DMS114 treated with DMSO at 0.1 percent for 48 hours (cell line): ENCODE measurements around the gene DGKB.

ENCODE experiments used
- DNase-seq: peaks from one replicate; lab custom pipeline; 2025; ENCODE audit not compliant: unreplicated experiment; lab: John Stamatoyannopoulos, UW

Gene DGKB

DNA sequence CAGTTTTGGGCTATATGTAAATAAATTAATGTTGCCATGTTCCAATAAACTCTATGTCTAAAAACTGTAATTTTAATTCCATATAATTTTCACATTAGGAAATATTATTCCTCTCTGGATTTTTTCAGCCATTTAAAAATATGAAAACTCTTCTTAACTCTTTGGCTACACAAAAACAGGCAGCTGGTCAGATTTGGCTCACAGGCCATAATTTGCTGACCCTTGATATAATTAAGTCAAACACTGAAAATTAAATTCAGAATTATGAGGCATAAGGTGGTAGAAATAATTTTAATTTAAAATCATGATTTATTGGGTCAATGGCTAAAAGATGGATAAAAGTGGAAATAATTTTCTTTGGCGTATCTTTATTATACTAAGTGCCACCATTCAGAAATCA, 746.1 kb downstream of the DGKB start:
- no peak for DNase-seq

- no peak for DNase-seq
Observed at GRCh38 chr7:14148974-14149373, 753.6 kb downstream of the DGKB start.

DNA sequence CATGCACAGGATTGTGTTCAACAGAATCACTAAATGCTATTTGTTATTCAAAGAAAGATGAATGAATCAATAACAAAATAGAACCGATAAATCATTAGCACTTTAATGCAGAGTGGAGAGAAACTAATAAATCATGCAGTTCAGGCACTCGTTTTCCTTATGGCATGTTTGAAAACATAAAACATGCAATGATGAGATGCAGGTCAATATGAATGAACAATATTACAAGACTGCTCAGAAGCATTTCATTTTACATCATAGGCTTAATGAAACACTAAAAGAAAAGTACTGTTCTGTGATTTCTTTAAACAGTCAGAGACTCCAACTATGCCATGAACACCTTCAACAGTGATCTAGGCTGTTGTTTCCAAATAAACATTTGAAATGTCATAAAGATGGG, 755.0 kb downstream of the DGKB start:
- DNase-seq: no peak

GRCh38 chr7:14144538-14144937, 758.0 kb downstream of the DGKB start:
- DNase-seq: no peak

DNA sequence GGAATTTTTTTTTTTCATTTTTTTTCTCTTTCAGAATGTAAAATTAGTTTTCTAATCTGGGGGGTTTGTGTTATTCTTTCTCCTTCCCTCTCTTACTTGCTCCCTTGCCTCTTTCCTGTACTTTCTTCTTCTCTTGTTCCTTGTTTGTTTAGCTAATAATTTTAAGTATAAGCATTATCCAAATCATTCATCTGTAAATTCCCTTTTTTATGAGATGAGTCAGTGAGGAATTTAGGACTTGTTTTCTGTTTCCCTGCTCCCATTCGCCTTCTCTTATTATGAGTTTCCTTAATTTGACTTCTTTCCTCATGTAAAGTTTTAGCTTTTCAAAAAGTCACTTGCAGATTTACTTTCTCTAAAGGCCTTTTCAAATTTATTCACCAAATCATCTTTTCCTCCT, 758.4 kb downstream of the DGKB start:
- no peak for DNase-seq

- no peak for DNase-seq
Observed at GRCh38 chr7:14137676-14138075, 764.9 kb downstream of the DGKB start.

DNA sequence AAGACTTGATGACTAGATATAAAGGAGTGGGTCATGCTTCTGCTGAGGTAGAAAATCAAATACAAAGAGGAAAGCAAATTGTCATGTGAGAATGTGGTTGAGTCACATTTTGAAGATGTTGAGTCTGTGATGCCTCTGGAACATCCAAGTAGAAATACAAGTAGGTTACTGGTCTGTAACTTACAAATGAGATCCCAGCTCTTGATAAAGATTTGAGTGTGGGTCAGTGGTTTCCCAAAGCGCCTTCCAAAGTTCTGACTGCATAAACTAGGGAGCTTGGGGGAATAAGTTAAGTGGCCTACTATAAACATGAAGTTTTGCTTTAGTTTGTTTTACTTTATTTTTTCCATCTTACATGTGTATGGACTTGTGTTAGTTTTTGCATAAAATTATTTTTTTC, 768.8 kb downstream of the DGKB start:
- no peak for DNase-seq

- no peak for DNase-seq
Observed at GRCh38 chr7:14125998-14126397, 776.6 kb downstream of the DGKB start.

DNA sequence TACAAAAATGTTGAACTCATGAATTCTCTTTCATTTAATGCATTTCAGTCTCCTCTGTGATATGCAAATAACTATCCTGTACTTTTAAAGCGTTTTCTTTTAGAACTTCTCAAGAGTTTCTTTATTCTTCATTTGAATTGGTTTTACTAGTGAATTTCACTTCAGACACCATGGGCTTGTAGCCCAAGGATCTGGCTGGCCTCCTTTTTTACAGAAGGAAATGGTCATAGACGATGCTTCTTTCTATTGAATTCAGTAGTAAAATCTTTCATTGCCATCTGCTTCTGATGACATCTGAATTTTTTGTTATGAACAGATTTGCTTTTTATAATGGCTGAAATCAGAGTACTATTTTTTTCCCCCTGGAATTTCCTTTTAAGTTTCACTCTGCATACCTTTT, 777.8 kb downstream of the DGKB start:
- no peak for DNase-seq

GRCh38 chr7:14123923-14124322, 778.6 kb downstream of the DGKB start:
- no peak for DNase-seq

GRCh38 chr7:14115701-14116100, 786.9 kb downstream of the DGKB start:
- no peak for DNase-seq

DNA sequence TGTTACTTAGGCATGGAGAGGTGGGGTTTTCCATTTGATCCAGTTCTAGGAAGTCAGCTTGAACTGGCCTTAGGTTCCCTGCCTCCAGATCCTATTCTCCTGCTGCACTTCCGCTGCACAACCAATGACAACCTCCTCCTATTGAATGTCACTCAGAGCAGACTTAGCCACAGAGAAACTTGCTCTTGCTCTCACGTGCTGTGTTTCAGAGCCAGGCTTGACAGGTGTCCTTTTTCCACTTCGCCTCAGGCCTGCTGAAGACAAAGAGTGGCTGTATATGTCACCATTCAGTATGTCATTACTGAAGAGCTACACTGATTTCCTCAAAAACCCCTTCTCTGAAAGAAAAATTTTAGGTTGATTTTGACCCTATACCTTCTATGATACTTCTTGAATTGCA, 797.7 kb downstream of the DGKB start:
- no peak for DNase-seq

- DNase-seq: no peak
Observed at GRCh38 chr7:14096159-14096558, 806.4 kb downstream of the DGKB start.

- DNase-seq: no peak
Observed at GRCh38 chr7:14095233-14095950, 807.2 kb downstream of the DGKB start.
